Fibroblast of lung (primary cell): ENCODE measurements around the gene FBLN1. TPM values are rescaled to one million over a fixed set of nuclear protein-coding genes. Genes with fewer than 3 reads are reported as not detected.
A peak's percentile ranks its signal among the peaks of the same experiment; 100 is the strongest.

Experiments
- DNase-seq, 2 donors: peaks; one replicate each; pipeline versions ENCODE4 v3.0.0 to v3.0.0-alpha.2; 2010; ENCODE audit warnings: low read depth in 2 of 2
- H2AFZ ChIP-seq: 2 replicates; pipeline ENCODE4 v1.5.1; 2012; ENCODE audit warnings: low read length, control low read depth, inconsistent platforms
- H3K27ac ChIP-seq: 2 replicates; pipeline ENCODE4 v1.5.1; 2011; ENCODE audit warnings: low read length, control low read depth; ENCODE audit not compliant: insufficient read depth
- H3K27me3 ChIP-seq: 2 replicates; pipeline ENCODE4 v1.5.1; 2011; ENCODE audit warnings: mild to moderate bottlenecking, low read length; ENCODE audit not compliant: control insufficient read depth, insufficient read depth
- H3K36me3 ChIP-seq: 2 replicates; pipeline ENCODE4 v1.5.1; 2011; ENCODE audit warnings: low read length; ENCODE audit not compliant: control insufficient read depth, insufficient read depth
- H3K4me1 ChIP-seq: 2 replicates; pipeline ENCODE4 v1.5.1; 2011; ENCODE audit warnings: low read length; ENCODE audit not compliant: control insufficient read depth, insufficient read depth; ENCODE audit errors: extremely low read depth
- H3K4me2 ChIP-seq: 2 replicates; pipeline ENCODE4 v1.5.1; 2011; ENCODE audit warnings: low read length, control low read depth; ENCODE audit not compliant: insufficient read depth; ENCODE audit errors: extremely low read depth
- H3K4me3 ChIP-seq, 4 experiments: fragments of 200-600 bp in 1 of 4; sonication (generic) in 1 of 4; replicated peaks in 1 of 4; 2 replicates each; pipeline ENCODE4 v1.5.1; 2011 to 2016; ENCODE audit warnings: low read length in 4 of 4, low read depth in 3 of 4, mild to moderate bottlenecking in 3 of 4, control low read depth in 2 of 4, inconsistent platforms in 1 of 4, mixed read lengths in 1 of 4; ENCODE audit not compliant: insufficient read depth in 1 of 4; ENCODE audit errors: control extremely low read depth in 1 of 4
- H3K79me2 ChIP-seq: 2 replicates; pipeline ENCODE4 v1.5.1; 2012; ENCODE audit warnings: mild to moderate bottlenecking, low read length, inconsistent platforms; ENCODE audit not compliant: control insufficient read depth, insufficient read depth
- H3K9ac ChIP-seq: 2 replicates; pipeline ENCODE4 v1.5.1; 2011; ENCODE audit warnings: mild to moderate bottlenecking, low read length, control low read depth; ENCODE audit not compliant: insufficient read depth
- H3K9me3 ChIP-seq: 2 replicates; pipeline ENCODE4 v1.5.1; 2012; ENCODE audit warnings: low read depth, low read length; ENCODE audit not compliant: control insufficient read depth, insufficient read depth
- H4K20me1 ChIP-seq: 2 replicates; pipeline ENCODE4 v1.5.1; 2011; ENCODE audit warnings: low read length; ENCODE audit not compliant: control insufficient read depth, insufficient read depth; ENCODE audit errors: extremely low read depth
- EZH2 ChIP-seq: IDR thresholded peaks from 2 replicates; pipeline ENCODE4 v1.5.1; 2012; ENCODE audit warnings: low read length, control low read depth, mild to moderate bottlenecking; ENCODE audit errors: missing control alignments
- polyA plus RNA-seq, 2 donors: library from polyadenylated mRNA; depleted of rRNA in 1 of 2; stranded (reverse) in 1 of 2; unstranded in 1 of 2; fragments of >200 nt; gene quantifications; 2 replicates each; pipeline ENCODE4 v1.2.1, GENCODE V29; 2011 to 2012; ENCODE audit warnings: missing spikeins in 1 of 2
- total RNA-seq: library from RNA; depleted of rRNA; stranded (reverse); fragments of >200 nt; gene quantifications from 2 replicates; pipeline ENCODE4 v1.2.1, GENCODE V29; 2014
- TF ChIP-seq, protein P1 (sequence below), 2 donors: IDR thresholded peaks in 1 of 2; conservative IDR thresholded peaks in 1 of 2; 1 replicate in 1 of 2; 2 replicates in 1 of 2; pipeline ENCODE4 v1.5.1; 2011 to 2012; ENCODE audit warnings: low read length in 2 of 2, control low read depth in 1 of 2, inconsistent platforms in 1 of 2, low read depth in 1 of 2, mild to moderate bottlenecking in 1 of 2

The FBLN1 gene
- total and polyA plus RNA-seq, 2 donors (not counting 1 experiment from before 2014, with no cell fraction given), result 134 to 270 TPM

GRCh38 chr22:45510376-45511232 is 7.9 kb downstream of the FBLN1 start:
- Histone ChIP-seq H3K4me2 (no peak overlapping the region), H3K27ac (no peak overlapping the region), H3K9ac (no peak overlapping the region)

DNA sequence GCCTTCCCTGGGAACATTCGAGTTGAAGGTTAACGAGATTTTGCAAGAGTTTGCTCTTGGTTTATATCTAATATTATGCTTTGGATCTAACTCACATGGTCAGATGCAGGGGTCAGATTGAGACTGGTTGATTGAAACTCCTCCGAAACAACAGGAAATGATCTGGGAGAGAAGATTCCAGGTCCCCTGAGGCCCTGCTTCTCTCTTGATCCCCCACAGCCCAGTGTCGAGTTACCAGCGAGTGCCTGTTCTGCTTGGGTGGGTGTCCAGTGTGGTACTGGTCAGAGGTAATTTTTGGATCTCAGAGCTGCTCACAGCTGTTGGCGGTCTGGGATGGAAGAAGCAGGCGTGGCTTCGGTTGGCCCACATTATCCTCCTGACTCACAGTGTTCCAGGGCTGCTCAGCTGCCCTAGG is 9.2 kb downstream of the FBLN1 start:
- Histone ChIP-seq H4K20me1 (peaks cover 2% of the 10 kb centered on the region), H2AFZ (no peak overlapping the region), H3K4me1 (peaks cover 26% of the 10 kb centered on the region), H3K9me3 (no peaks in the 10 kb centered on the region), H3K27ac (peak overlapping the region; percentile 11), H3K4me2 (peak overlapping the region; percentile 4), H3K36me3 (no peaks in the 10 kb centered on the region), H3K9ac (no peak overlapping the region), H3K79me2 (peaks cover 9% of the 10 kb centered on the region), H3K27me3 (peaks cover 2% of the 10 kb centered on the region), H3K4me3 (no peak overlapping the region)
- DNase-seq, result peak; percentile 91 to 98
- TF ChIP-seq, protein P1, sequence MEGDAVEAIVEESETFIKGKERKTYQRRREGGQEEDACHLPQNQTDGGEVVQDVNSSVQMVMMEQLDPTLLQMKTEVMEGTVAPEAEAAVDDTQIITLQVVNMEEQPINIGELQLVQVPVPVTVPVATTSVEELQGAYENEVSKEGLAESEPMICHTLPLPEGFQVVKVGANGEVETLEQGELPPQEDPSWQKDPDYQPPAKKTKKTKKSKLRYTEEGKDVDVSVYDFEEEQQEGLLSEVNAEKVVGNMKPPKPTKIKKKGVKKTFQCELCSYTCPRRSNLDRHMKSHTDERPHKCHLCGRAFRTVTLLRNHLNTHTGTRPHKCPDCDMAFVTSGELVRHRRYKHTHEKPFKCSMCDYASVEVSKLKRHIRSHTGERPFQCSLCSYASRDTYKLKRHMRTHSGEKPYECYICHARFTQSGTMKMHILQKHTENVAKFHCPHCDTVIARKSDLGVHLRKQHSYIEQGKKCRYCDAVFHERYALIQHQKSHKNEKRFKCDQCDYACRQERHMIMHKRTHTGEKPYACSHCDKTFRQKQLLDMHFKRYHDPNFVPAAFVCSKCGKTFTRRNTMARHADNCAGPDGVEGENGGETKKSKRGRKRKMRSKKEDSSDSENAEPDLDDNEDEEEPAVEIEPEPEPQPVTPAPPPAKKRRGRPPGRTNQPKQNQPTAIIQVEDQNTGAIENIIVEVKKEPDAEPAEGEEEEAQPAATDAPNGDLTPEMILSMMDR (conservative IDR thresholded peaks at IDR 0.05 in 1 of 2, IDR thresholded peaks at IDR 0.05 in 1 of 2; ENCODE audit: low read depth in 1 of 2, low read length in 2 of 2), result no peak

More at GRCh38 chr22:45510376-45511232, 7.9 kb downstream of the FBLN1 start:
- H3K9me3 ChIP-seq, result no peaks in the 10 kb centered on the region
- no peak overlapping the region for H2AFZ ChIP-seq
- peak in 1 of 2 donors; percentile 53 for DNase-seq
- H3K4me3 ChIP-seq, result peak overlapping the region in 1 of 4 experiments; percentile 19
- no peak for TF ChIP-seq EZH2
- TF ChIP-seq, protein P1 (conservative IDR thresholded peaks at IDR 0.05 in 1 of 2, IDR thresholded peaks at IDR 0.05 in 1 of 2; ENCODE audit: low read depth in 1 of 2, low read length in 2 of 2), result no peak
- H4K20me1 ChIP-seq, result peaks cover 2% of the 10 kb centered on the region
- H3K4me1 ChIP-seq, result peaks cover 14% of the 10 kb centered on the region
- H3K27me3 ChIP-seq, result no peaks in the 10 kb centered on the region
- no peaks in the 10 kb centered on the region for H3K36me3 ChIP-seq
- H3K79me2 ChIP-seq, result peaks cover 14% of the 10 kb centered on the region

GRCh38 chr22:45512363-45512762 is 9.7 kb downstream of the FBLN1 start:
- Histone ChIP-seq H3K27me3 (peaks cover 2% of the 10 kb centered on the region), H3K4me2 (no peak overlapping the region), H3K9me3 (no peaks in the 10 kb centered on the region), H3K4me1 (peaks cover 30% of the 10 kb centered on the region), H4K20me1 (peaks cover 2% of the 10 kb centered on the region), H3K27ac (peak overlapping the region; percentile 11), H3K36me3 (no peaks in the 10 kb centered on the region), H3K9ac (no peak overlapping the region), H2AFZ (no peak overlapping the region), H3K4me3 (peak overlapping the region in 1 of 4 experiments; percentile 22), H3K79me2 (peaks cover 6% of the 10 kb centered on the region)
- DNase-seq, result no peak
- TF ChIP-seq EZH2, result no peak
- TF ChIP-seq, protein P1 (conservative IDR thresholded peaks at IDR 0.05 in 1 of 2, IDR thresholded peaks at IDR 0.05 in 1 of 2; ENCODE audit: low read depth in 1 of 2, low read length in 2 of 2), result no peak
